GM18508 (cell line): ENCODE results near the gene RUNX1.

Experiments
- ATAC-seq: cut with Tn5 transposase; IDR thresholded peaks from one replicate; pipeline ENCODE4 v1.9.1; 2021; ENCODE audit warnings: moderate number of reproducible peaks; ENCODE audit not compliant: insufficient read depth, unreplicated experiment

RUNX1 gene

GRCh38 chr21:34934350-34934749, 114.8 kb downstream of the RUNX1 start:
- no peak for ATAC-seq

DNA sequence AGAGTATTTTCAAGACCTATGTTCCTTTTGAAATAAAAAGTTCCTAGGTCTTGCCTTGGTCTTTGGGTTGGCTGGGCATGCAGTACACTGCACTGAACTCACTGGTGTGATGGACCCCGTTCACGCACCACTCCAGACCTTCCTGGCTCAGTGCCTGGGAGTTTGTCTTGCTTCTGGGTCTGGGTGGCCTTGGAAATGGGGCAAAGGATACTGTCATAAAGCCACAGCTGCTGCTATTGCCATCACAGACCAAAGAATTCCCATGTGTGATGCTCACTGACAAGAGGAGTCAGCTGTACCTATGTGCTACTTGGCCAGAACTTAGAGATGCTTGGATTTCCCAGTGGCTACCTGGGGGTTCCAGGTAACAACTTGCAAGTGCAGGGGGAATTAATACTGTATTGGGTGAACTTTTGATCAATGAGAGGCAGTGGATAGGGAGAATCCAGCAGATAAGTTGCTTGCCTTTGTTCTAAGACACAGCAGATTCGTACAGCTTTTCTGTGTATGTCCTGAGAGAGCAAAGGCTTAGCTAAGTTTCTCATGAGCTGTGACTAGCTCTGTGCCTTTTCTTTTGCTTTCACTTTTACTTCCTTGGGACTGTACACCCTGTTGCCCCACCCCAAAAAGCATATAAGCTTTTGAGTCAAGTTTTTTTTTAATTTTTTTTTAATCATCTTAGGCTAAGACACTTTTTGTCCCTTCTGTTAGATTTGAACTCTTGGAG, 115.3 kb downstream of the RUNX1 start:
- ATAC-seq = no peak

- no peak for ATAC-seq
Measured at GRCh38 chr21:34932233-34932632, 116.9 kb downstream of the RUNX1 start.

GRCh38 chr21:34930971-34931370, 118.1 kb downstream of the RUNX1 start:
- ATAC-seq = no peak

DNA sequence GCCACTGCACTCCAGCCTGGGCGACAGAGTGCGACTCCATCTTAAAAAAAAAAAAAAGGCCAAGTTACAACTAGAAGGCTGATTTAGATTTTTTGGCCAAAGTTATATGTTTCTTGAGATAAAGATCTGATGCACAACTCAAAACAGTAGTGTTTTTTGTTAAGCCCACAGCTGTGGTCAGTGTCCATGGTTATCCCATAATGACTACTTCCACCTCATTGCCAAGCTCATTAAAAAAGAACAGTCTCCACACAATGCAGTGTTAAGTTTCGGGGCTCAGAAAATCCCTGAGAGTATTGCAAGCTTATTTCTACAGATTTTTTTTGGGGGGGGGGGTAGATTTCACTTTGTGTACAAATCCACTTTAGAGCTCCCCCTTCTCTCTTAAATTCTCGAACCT, 120.5 kb downstream of the RUNX1 start:
- ATAC-seq = no peak

DNA sequence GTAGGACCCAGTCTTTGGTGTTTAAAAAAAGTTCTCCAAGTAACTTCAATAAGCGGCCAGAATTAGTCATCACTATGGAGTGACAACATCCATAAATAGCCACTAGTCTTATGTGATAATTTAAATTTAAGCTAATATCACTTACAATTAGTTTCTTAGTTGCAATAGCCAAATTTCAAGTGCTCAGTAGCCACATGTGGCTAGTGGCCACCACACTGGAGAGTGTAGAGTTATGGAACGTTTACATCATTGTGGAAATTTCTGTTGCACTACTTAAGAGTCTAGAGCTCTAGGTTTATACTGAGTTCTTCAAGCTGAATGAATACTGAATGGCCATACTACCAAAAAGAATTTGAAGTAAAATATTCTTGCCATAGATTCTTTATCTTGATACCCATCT, 121.1 kb downstream of the RUNX1 start:
- no peak for ATAC-seq

DNA sequence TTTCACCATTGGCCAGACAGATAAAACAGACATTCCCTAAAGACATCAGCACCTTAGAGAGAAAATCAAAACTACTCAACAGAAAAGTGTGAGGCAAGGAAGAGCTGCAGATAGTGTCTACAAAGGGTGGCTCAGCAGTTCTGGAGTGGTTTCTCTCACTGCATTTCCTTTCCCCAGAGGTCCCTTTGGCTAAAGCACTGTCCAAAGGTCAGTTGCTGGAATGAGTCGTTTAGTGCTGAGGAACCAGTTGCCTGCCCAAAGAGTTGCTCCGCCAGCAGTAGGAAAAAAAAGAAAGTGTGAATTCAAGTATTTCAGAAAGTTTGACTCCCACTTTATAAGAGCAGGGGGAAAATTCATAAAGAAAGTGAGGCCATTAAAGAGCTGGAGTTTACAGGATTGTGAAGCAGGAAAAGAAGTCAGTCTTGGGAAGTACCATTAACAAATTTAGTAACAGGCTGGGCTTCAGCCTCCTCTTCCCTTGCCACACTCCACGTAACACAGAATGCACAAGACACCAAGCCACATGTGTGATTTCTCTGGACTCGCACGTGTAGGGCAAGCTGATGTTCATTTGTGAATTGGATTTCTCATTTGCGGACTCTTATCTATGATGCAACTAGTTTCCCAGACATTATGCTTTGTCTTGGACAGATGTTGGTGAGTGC, 122.2 kb downstream of the RUNX1 start:
- no peak for ATAC-seq

GRCh38 chr21:34925597-34925996, 123.5 kb downstream of the RUNX1 start:
- no peak for ATAC-seq

- no peak for ATAC-seq
Measured at GRCh38 chr21:34924771-34925419, 124.2 kb downstream of the RUNX1 start.

- ATAC-seq = no peak
Measured at GRCh38 chr21:34924194-34924593, 124.9 kb downstream of the RUNX1 start.

DNA sequence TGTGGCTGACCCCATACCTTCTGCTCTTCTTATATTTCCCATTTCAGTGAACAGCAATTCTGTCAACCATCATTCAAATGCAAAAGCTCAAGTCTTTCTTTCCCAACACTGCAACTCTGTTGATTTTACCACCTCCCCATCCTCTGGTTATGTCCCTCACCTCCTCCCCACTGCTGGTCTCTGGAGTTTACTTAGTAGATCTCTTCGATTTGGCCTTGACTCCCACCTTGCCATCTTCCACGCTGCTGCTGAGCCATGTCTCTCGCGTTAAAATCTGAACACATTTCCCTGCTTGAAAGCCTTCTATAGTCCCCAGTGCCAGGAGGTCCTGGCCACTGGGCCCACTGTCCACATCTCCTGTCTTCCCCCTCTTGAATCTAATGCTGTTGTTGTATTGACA, 125.5 kb downstream of the RUNX1 start:
- no peak for ATAC-seq

GRCh38 chr21:34923202-34923601, 125.9 kb downstream of the RUNX1 start:
- no peak for ATAC-seq

DNA sequence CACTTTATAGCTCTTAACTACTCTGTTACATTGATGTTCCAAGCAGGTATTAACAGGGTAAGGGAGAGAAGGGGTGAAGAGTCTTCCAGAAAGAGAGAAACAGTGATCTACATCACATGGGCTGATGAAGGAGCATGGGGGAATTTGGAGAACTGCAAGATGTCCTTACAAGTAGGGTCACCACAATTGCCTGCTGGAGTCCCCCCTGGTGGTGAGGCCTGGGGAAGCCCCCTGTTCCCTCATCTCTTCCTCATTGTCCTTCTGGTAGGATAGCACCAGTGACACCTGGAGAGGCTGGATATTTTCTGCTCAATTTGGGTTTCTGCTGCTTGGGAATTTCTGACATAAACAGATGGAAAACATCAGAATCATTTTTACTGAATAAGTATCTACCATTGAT, 126.6 kb downstream of the RUNX1 start:
- no peak for ATAC-seq

GRCh38 chr21:34921151-34921550, 128.0 kb downstream of the RUNX1 start:
- ATAC-seq = no peak

- no peak for ATAC-seq
Measured at GRCh38 chr21:34919406-34919805, 129.7 kb downstream of the RUNX1 start.

DNA sequence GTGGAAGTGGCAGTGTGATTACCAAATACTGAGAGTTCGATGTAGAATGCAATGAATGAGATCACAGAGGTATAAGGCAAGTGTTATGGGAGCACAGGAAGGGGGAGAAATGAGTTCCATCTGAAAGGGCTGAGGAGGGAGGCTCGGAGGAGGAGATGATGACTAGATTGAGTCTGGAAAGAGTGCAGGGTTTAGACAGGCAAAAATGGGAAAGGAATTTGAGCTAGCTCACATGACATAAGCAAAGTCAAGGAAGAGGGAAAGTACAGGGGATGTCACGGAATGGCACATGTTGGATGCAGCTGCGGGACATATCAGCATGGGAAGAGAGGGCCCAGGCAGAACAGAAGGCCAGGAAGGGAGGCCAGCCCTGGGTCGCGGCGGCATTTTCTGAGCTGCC, 132.7 kb downstream of the RUNX1 start:
- ATAC-seq = no peak

DNA sequence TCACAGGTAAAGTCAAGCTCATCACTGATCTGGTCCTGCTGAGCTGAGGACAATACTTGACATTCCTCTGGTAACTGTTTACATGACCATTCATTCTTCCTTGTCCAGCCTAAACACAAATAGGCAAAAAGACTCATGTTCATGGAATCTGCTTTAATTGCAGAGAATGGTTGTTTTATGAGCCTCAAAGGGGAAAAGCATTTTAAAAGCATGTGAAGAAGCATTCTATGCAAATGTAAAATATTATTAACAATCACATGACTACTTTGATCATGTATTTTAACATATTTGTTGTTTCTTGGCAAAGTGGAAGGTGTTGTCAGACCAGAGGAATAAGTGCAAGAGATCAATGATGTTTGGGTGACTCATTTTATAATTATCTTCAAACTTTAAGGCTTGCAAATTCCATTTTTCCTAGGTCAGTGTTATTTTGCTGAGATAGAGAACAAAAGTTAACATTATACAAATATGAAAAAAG, 133.7 kb downstream of the RUNX1 start:
- ATAC-seq = no peak

DNA sequence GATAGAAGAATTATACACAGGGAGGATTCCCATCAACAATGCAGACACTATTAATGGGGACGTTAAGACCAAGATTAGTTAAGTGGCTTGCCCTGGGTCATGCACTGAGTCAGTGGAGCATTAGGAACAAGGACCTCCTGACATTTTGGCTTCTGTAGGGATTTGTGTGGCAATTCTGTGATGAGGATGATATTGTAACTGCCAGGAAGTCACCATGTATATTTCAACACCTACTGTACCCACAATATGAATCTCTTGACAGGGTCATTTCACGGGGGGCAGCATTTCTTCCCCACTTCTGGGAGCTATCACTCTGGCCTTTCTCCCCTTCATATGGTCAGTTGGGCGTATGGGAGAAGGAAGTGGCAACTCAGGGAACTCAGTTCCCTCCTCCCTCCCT, 134.9 kb downstream of the RUNX1 start:
- no peak for ATAC-seq

DNA sequence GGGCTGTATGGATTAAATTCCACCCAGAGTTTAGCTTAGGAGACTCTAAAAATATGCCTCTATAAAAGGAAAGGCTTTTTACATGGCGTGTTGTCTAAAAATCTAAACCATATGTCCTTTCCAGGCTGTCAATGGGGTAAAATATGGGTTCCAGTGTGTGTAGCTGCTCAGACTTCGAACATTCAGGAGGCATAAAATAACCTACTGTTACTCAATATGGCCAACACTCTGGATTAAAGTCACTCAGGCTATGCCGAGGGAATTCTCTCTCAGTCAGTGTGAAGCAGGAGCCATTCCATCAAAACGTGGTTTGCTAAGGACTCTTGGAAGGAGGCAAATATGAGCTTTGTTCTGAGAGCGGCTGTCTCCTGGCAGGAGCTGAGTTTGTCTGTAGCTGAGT, 135.3 kb downstream of the RUNX1 start:
- ATAC-seq = no peak

DNA sequence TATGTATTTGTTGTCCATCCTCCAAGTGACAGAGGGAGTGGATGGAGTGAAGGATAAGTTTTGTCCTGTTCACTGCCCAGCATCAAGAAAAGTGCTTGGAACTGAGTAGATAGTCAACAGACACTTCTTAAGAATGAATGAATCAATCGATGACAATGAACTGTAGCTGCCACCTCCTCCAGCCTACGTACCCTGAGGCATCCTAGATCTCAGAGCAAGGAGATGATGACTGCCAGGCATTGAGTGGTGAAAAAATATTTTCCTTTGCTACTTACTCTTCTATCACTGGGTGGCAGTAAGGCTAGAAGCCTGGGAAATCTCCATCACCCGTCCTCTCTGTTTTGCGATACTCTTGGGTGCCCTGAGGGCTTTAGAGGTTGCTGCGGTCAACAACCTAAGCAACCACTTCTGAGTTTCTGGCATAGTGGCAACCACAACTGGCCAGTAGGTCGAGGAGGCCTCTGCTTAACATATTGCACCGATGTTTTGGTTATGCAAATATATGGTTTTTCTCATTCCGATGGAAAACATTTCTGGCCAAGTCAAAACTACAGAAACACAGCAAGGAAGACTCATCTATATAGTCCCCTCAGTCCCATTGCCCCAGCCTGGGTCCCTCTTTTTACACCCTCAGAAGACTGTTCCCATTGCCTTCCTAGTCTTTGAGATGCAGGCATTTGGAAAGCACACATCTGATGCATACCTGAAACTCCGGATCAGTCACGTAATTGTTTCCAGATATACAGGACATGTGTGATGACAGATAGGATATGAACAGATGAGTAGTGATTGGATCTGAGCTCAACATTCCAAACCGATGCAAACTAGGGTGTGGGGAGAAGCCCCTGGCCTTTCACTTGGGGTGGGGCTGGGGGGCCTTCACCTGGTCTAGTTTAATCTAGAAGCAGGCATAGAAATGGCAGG, 136.8 kb downstream of the RUNX1 start:
- ATAC-seq = no peak
